Measurements from ENCODE around the gene SRPRB. TPM values are rescaled to one million over a fixed set of nuclear protein-coding genes. Genes with fewer than 3 reads are reported as not detected.

Gene SRPRB
- total and polyA plus RNA-seq, 2 experiments from 2014 or later, result 25.6 to 36.0 TPM

- H3K27ac Mint-ChIP-seq, result no peak overlapping the region
- H3K79me2 ChIP-seq (replicated peaks; ENCODE audit: insufficient read depth), result no peaks in the 10 kb centered on the region
- TF ChIP-seq ETS1 (IDR thresholded peaks at IDR 0.05) (no peak), EZH2 (IDR thresholded peaks at IDR 0.05; ENCODE audit: low read depth, unreplicated experiment) (no peak), STAT1 (IDR thresholded peaks at IDR 0.05; ENCODE audit: unreplicated experiment) (no peak), NANOG (IDR thresholded peaks at IDR 0.05; ENCODE audit: borderline replicate concordance) (no peak), JUNB (IDR thresholded peaks at IDR 0.05; ENCODE audit: unreplicated experiment) (no peak), POLR2AphosphoS5 (IDR thresholded peaks at IDR 0.05; ENCODE audit: low read depth) (no peak)
- TF ChIP-seq, protein P1, sequence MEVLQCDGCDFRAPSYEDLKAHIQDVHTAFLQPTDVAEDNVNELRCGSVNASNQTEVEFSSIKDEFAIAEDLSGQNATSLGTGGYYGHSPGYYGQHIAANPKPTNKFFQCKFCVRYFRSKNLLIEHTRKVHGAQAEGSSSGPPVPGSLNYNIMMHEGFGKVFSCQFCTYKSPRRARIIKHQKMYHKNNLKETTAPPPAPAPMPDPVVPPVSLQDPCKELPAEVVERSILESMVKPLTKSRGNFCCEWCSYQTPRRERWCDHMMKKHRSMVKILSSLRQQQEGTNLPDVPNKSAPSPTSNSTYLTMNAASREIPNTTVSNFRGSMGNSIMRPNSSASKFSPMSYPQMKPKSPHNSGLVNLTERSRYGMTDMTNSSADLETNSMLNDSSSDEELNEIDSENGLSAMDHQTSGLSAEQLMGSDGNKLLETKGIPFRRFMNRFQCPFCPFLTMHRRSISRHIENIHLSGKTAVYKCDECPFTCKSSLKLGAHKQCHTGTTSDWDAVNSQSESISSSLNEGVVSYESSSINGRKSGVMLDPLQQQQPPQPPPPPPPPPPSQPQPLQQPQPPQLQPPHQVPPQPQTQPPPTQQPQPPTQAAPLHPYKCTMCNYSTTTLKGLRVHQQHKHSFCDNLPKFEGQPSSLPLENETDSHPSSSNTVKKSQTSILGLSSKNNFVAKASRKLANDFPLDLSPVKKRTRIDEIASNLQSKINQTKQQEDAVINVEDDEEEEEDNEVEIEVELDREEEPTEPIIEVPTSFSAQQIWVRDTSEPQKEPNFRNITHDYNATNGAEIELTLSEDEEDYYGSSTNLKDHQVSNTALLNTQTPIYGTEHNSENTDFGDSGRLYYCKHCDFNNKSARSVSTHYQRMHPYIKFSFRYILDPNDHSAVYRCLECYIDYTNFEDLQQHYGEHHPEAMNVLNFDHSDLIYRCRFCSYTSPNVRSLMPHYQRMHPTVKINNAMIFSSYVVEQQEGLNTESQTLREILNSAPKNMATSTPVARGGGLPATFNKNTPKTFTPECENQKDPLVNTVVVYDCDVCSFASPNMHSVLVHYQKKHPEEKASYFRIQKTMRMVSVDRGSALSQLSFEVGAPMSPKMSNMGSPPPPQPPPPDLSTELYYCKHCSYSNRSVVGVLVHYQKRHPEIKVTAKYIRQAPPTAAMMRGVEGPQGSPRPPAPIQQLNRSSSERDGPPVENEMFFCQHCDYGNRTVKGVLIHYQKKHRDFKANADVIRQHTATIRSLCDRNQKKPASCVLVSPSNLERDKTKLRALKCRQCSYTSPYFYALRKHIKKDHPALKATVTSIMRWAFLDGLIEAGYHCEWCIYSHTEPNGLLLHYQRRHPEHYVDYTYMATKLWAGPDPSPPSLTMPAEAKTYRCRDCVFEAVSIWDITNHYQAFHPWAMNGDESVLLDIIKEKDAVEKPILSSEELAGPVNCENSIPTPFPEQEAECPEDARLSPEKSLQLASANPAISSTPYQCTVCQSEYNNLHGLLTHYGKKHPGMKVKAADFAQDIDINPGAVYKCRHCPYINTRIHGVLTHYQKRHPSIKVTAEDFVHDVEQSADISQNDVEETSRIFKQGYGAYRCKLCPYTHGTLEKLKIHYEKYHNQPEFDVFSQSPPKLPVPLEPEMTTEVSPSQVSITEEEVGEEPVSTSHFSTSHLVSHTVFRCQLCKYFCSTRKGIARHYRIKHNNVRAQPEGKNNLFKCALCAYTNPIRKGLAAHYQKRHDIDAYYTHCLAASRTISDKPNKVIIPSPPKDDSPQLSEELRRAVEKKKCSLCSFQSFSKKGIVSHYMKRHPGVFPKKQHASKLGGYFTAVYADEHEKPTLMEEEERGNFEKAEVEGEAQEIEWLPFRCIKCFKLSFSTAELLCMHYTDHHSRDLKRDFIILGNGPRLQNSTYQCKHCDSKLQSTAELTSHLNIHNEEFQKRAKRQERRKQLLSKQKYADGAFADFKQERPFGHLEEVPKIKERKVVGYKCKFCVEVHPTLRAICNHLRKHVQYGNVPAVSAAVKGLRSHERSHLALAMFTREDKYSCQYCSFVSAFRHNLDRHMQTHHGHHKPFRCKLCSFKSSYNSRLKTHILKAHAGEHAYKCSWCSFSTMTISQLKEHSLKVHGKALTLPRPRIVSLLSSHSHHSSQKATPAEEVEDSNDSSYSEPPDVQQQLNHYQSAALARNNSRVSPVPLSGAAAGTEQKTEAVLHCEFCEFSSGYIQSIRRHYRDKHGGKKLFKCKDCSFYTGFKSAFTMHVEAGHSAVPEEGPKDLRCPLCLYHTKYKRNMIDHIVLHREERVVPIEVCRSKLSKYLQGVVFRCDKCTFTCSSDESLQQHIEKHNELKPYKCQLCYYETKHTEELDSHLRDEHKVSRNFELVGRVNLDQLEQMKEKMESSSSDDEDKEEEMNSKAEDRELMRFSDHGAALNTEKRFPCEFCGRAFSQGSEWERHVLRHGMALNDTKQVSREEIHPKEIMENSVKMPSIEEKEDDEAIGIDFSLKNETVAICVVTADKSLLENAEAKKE (CRISPR knock-in tag; IDR thresholded peaks at IDR 0.05), result no peak
- no peaks in the 10 kb centered on the region for H4K20me1 ChIP-seq (replicated peaks; ENCODE audit: insufficient read depth)
- no peak overlapping the region for H2AFZ ChIP-seq
- no peak for ATAC-seq
- no peak overlapping the region for H3K4me3 ChIP-seq
- DNase-seq (ENCODE audit: low spot score), result no peak
- H3K9me3 Mint-ChIP-seq, result no peaks in the 10 kb centered on the region
- no peaks in the 10 kb centered on the region for H3K36me3 Mint-ChIP-seq (ENCODE audit: low read depth)
- H3K9me2 ChIP-seq (ENCODE audit: insufficient read depth), result no peaks in the 10 kb centered on the region
- no peaks in the 10 kb centered on the region for H3F3A ChIP-seq (replicated peaks; ENCODE audit: low read depth)
- no peak overlapping the region for H3K4me3 Mint-ChIP-seq
- H3K27ac ChIP-seq (ENCODE audit: low read depth), result no peak overlapping the region
- peaks cover 18% of the 10 kb centered on the region for H3K4me1 Mint-ChIP-seq
- H3K4me1 ChIP-seq (ENCODE audit: insufficient read depth), result peaks cover 10% of the 10 kb centered on the region; the same call in 1 of the 2 replicates
- H3K4me2 ChIP-seq, result no peak overlapping the region
- H3K36me3 ChIP-seq (ENCODE audit: insufficient read depth), result no peaks in the 10 kb centered on the region
- peaks cover 6% of the 10 kb centered on the region for H3K27me3 Mint-ChIP-seq (ENCODE audit: insufficient read depth, low read depth, poor library complexity)
- H3K27me3 ChIP-seq (ENCODE audit: insufficient read depth), result no peaks in the 10 kb centered on the region
These were observed 48.3 kb downstream of the SRPRB start for GRCh38 chr3:133853925-133854227.
